H1 (cell line): ENCODE results near the gene STXBP5L. TPM values are rescaled to one million over a fixed set of nuclear protein-coding genes. Genes with fewer than 3 reads are reported as not detected.

Experiments used
- CTCF ChIA-PET: fragments of 300-600 bp; sonication (Branson Sonifier 250); formaldehyde crosslinking; loops from one replicate; lab custom pipeline; 2021; ENCODE audit not compliant: partially characterized antibody; lab: Charles Lee
- POLR2A ChIA-PET: fragments of 300-600 bp; sonication (Branson Sonifier 250); formaldehyde crosslinking; loops from one replicate; lab custom pipeline; 2021; ENCODE audit warnings: inconsistent platforms; ENCODE audit not compliant: partially characterized antibody; lab: Charles Lee
- DNase-seq, 2 experiments: peaks; one replicate each; pipeline versions ENCODE4 v3.0.0 to v3.0.0-alpha.2; 2010 to 2022; ENCODE audit warnings: low spot score in 2 of 2, low read depth in 1 of 2, mixed read lengths in 1 of 2
- FAIRE-seq: peaks from 2 replicates; lab custom pipeline; 2011; peaks lifted over from hg19 to GRCh38; lab: Jason Lieb, UNC
- H2AFZ ChIP-seq: 2 replicates; pipeline ENCODE4 v1.8.1; 2012; ENCODE audit warnings: low read length, inconsistent platforms
- H2AK5ac ChIP-seq: 2 replicates; pipeline ENCODE4 v1.6.1; 2013; ENCODE audit warnings: low read depth, low read length
- H2BK120ac ChIP-seq: replicated peaks from 2 replicates; pipeline ENCODE3; 2013; ENCODE audit warnings: low read depth, low read length, inconsistent platforms
- H2BK12ac ChIP-seq: 2 replicates; pipeline ENCODE4 v1.6.1; 2013; ENCODE audit warnings: low read depth, low read length
- H2BK15ac ChIP-seq: 2 replicates; pipeline ENCODE4 v1.6.1; 2013; ENCODE audit warnings: low read length
- H2BK20ac ChIP-seq: 2 replicates; pipeline ENCODE4 v1.6.1; 2013; ENCODE audit warnings: low read length
- H2BK5ac ChIP-seq: 2 replicates; pipeline ENCODE4 v1.6.1; 2013; ENCODE audit warnings: low read depth, low read length
- H3K14ac ChIP-seq: 2 replicates; pipeline ENCODE4 v1.6.1; 2013; ENCODE audit warnings: inconsistent platforms; ENCODE audit not compliant: insufficient read length
- H3K18ac ChIP-seq: 2 replicates; pipeline ENCODE4 v1.6.1; 2013; ENCODE audit warnings: low read length; ENCODE audit errors: extremely low read depth
- H3K23ac ChIP-seq: 2 replicates; pipeline ENCODE4 v1.6.1; 2013; ENCODE audit warnings: inconsistent platforms; ENCODE audit not compliant: insufficient read length
- H3K23me2 ChIP-seq: 2 replicates; pipeline ENCODE4 v1.6.1; 2013; ENCODE audit warnings: low read depth, low read length
- H3K27ac ChIP-seq: 2 replicates; pipeline ENCODE4 v1.6.1; 2011; ENCODE audit warnings: low read depth, low read length, inconsistent platforms
- H3K27me3 ChIP-seq, 4 experiments: replicated peaks in 1 of 4; 1 replicate in 1 of 4; 2 replicates in 3 of 4; pipeline versions ENCODE4 v1.6.1 to v1.8.1; 2011 to 2013; ENCODE audit warnings: low read length in 3 of 4, mild to moderate bottlenecking in 3 of 4, inconsistent platforms in 2 of 4, mixed read lengths in 2 of 4, moderate library complexity in 1 of 4; ENCODE audit not compliant: control insufficient read depth in 3 of 4, insufficient read depth in 3 of 4; ENCODE audit errors: extremely low read depth in 1 of 4
- H3K36me3 ChIP-seq, 4 experiments: 2 replicates each; pipeline versions ENCODE4 v1.6.1 to v1.8.1; 2011 to 2013; ENCODE audit warnings: mild to moderate bottlenecking in 4 of 4, low read length in 3 of 4, moderate library complexity in 2 of 4, control low read depth in 1 of 4, inconsistent platforms in 1 of 4; ENCODE audit not compliant: insufficient read depth in 4 of 4, control insufficient read depth in 2 of 4
- H3K4ac ChIP-seq: replicated peaks from 2 replicates; pipeline ENCODE3; 2013; ENCODE audit warnings: low read length, low read depth, mixed read lengths, inconsistent platforms; ENCODE audit not compliant: insufficient read length
- H3K4me1 ChIP-seq, 4 experiments: replicated peaks in 1 of 4; 1 replicate in 1 of 4; 2 replicates in 3 of 4; pipeline versions ENCODE4 v1.6.1 to v1.8.1; 2011 to 2013; ENCODE audit warnings: low read length in 3 of 4, inconsistent platforms in 2 of 4, mixed read lengths in 1 of 4; ENCODE audit not compliant: insufficient read depth in 4 of 4, control insufficient read depth in 3 of 4
- H3K4me2 ChIP-seq, 2 experiments: 2 replicates each; pipeline versions ENCODE4 v1.6.1 to v1.8.1; 2011 to 2013; ENCODE audit warnings: low read depth in 2 of 2, low read length in 2 of 2, control low read depth in 1 of 2, inconsistent platforms in 1 of 2, mild to moderate bottlenecking in 1 of 2; ENCODE audit not compliant: insufficient read depth in 1 of 2
- H3K4me3 ChIP-seq, 4 experiments: fragments of 200-600, 300-600 bp in 1 of 4; sonication (generic), shearing (Covaris generic), sonication (Bioruptor Twin) in 1 of 4; 2 replicates each; pipeline versions ENCODE4 v1.5.1 to v1.8.1; 2011 to 2016; ENCODE audit warnings: low read length in 4 of 4, low read depth in 3 of 4, control low read depth in 2 of 4, inconsistent platforms in 2 of 4, mild to moderate bottlenecking in 2 of 4, mixed read lengths in 1 of 4, moderate library complexity in 1 of 4; ENCODE audit not compliant: insufficient read depth in 2 of 4; ENCODE audit errors: extremely low read depth in 1 of 4
- H3K56ac ChIP-seq: replicated peaks from 2 replicates; pipeline ENCODE3; 2013; ENCODE audit warnings: low read depth, mild to moderate bottlenecking, mixed read lengths, low read length, inconsistent platforms; ENCODE audit not compliant: insufficient read length
- H3K79me1 ChIP-seq: 2 replicates; pipeline ENCODE4 v1.6.1; 2013; ENCODE audit warnings: low read depth, low read length, control low read depth
- H3K79me2 ChIP-seq, 2 experiments: 2 replicates each; pipeline versions ENCODE4 v1.6.1 to v1.8.1; 2012 to 2013; ENCODE audit warnings: low read length in 2 of 2, mild to moderate bottlenecking in 2 of 2, inconsistent platforms in 1 of 2; ENCODE audit not compliant: insufficient read depth in 2 of 2, control insufficient read depth in 1 of 2
- H3K9ac ChIP-seq, 4 experiments: replicated peaks in 1 of 4; 1 replicate in 1 of 4; 2 replicates in 3 of 4; pipeline versions ENCODE4 v1.6.1 to v1.8.1; 2011 to 2013; ENCODE audit warnings: low read depth in 3 of 4, low read length in 3 of 4, control low read depth in 2 of 4, mild to moderate bottlenecking in 2 of 4, moderate library complexity in 2 of 4, inconsistent platforms in 1 of 4; ENCODE audit errors: extremely low read depth in 1 of 4
- H3K9me3 ChIP-seq, 2 experiments: 2 replicates each; pipeline versions ENCODE4 v1.6.1 to v1.8.1; 2012 to 2013; ENCODE audit warnings: mild to moderate bottlenecking in 2 of 2, moderate library complexity in 2 of 2, control low read depth in 1 of 2, inconsistent platforms in 1 of 2, low read depth in 1 of 2, low read length in 1 of 2, mixed read lengths in 1 of 2; ENCODE audit not compliant: insufficient read depth in 2 of 2
- H4K20me1 ChIP-seq, 2 experiments: replicated peaks in 1 of 2; 2 replicates each; pipeline versions ENCODE3 to v1.8.1; 2011 to 2013; ENCODE audit warnings: inconsistent platforms in 2 of 2, low read length in 2 of 2, mild to moderate bottlenecking in 1 of 2; ENCODE audit not compliant: insufficient read depth in 2 of 2, control insufficient read depth in 1 of 2
- H4K5ac ChIP-seq: 2 replicates; pipeline ENCODE4 v1.6.1; 2013; ENCODE audit warnings: low read length, low read depth, mixed read lengths, inconsistent platforms; ENCODE audit not compliant: insufficient read length
- H4K8ac ChIP-seq: 2 replicates; pipeline ENCODE4 v1.8.0; 2013; ENCODE audit warnings: mild to moderate bottlenecking, moderate library complexity, low read length, inconsistent platforms; ENCODE audit not compliant: insufficient read depth; ENCODE audit errors: extremely low read depth
- H4K91ac ChIP-seq: replicated peaks from 2 replicates; pipeline ENCODE3; 2013; ENCODE audit warnings: low read length, mixed read lengths, inconsistent platforms; ENCODE audit not compliant: insufficient read length
- BCL11A ChIP-seq, 2 experiments: IDR thresholded peaks; one replicate each; pipeline ENCODE4 v1.6.1; 2011; ENCODE audit warnings: low read depth in 2 of 2, low read length in 2 of 2, mild to moderate bottlenecking in 2 of 2
- EGR1 ChIP-seq: IDR thresholded peaks from 2 replicates; pipeline ENCODE4 v1.6.1; 2011; ENCODE audit warnings: low read depth, low read length, borderline replicate concordance
- KDM4A ChIP-seq: IDR thresholded peaks from one replicate; pipeline ENCODE4 v1.7.1; 2012; ENCODE audit warnings: low read depth, mild to moderate bottlenecking, moderate library complexity, low read length, inconsistent platforms; ENCODE audit not compliant: severe bottlenecking
- POU5F1 ChIP-seq: IDR thresholded peaks from 2 replicates; pipeline ENCODE4 v1.6.1; 2011; ENCODE audit warnings: low read depth, mild to moderate bottlenecking, low read length, moderate library complexity
- RXRA ChIP-seq: IDR thresholded peaks from 2 replicates; pipeline ENCODE4 v1.6.1; 2011; ENCODE audit warnings: low read depth, mild to moderate bottlenecking, low read length, moderate library complexity; ENCODE audit not compliant: insufficient read depth
- SIN3A ChIP-seq, 2 experiments: IDR thresholded peaks in 1 of 2; conservative IDR thresholded peaks in 1 of 2; 2 replicates each; pipeline ENCODE4 v1.6.1; 2011 to 2012; ENCODE audit warnings: low read length in 2 of 2, improper control_type of control experiment in 1 of 2, low read depth in 1 of 2, mild to moderate bottlenecking in 1 of 2
- WGBS, 2 experiments: shearing (Covaris generic) in 1 of 2; methylation state at CpG; one replicate each; pipeline versions ENCODE4 v1.1.6 to v1.1.7; 2013 to 2015; ENCODE audit warnings: low lambda C conversion rate in 2 of 2, mixed read lengths in 2 of 2, inconsistent platforms in 1 of 2, low coverage in 1 of 2, missing lambda C conversion rate in 1 of 2; ENCODE audit not compliant: insufficient replicate concordance in 2 of 2, insufficient coverage in 1 of 2, insufficient read length in 1 of 2; ENCODE audit errors: extremely low coverage in 1 of 2, missing lambda C conversion rate in 1 of 2; 5-methylcytosine and 5-hydroxymethylcytosine counted together
- polyA plus RNA-seq, 7 experiments: library from polyadenylated mRNA; depleted of rRNA in 3 of 7; stranded (reverse) in 5 of 7; unstranded in 2 of 7; fragments of >200 nt in 5 of 7; fragments of 200-250 nt in 2 of 7; gene quantifications; 1 replicate in 5 of 7; 2 replicates in 1 of 7; 4 replicates in 1 of 7; pipeline versions ENCODE4 v1.2.1 to v1.2.3, GENCODE V29; 2011 to 2013; ENCODE audit warnings: missing spikeins in 2 of 7, mixed read lengths in 2 of 7
- total RNA-seq: library from RNA; stranded (reverse); fragmentation: NEBNext Ultra II Directional; extraction: Animal tissue kit (Norgen Biotek cat#: 25700); gene quantifications from 2 replicates; pipeline ENCODE4 v1.2.1, GENCODE V29; 2021

The STXBP5L gene
- total and polyA plus RNA-seq, 2 of the 8 experiments (the other 6 are each of a cell fraction or from before 2014, with no cell fraction given): 2.0 to 6.0 TPM

- Histone ChIP-seq H3K56ac (no peak overlapping the region), H3K4ac (no peak overlapping the region), H4K8ac (no peak overlapping the region), H2AFZ (peak overlapping the region; percentile 91), H3K9ac (peak overlapping the region in 2 of 4 experiments; percentile 53 to 56; a peak in 4 of 7 replicates), H3K14ac (no peak overlapping the region), H3K27me3 (no peaks in the 10 kb centered on the region), H2BK5ac (no peak overlapping the region), H3K9me3 (no peaks in the 10 kb centered on the region; a peak in 1 of 4 replicates), H2AK5ac (no peak overlapping the region), H3K79me1 (no peaks in the 10 kb centered on the region), H4K91ac (no peak overlapping the region), H3K23me2 (peaks cover 8% of the 10 kb centered on the region), H3K4me3 (peak overlapping the region; percentile 64 to 97 (median 71)), H2BK20ac (no peak overlapping the region), H2BK120ac (no peak overlapping the region), H4K5ac (no peak overlapping the region), H3K79me2 (no peaks in the 10 kb centered on the region), H3K36me3 (no peaks in the 10 kb centered on the region), H3K23ac (no peak overlapping the region), H2BK15ac (no peak overlapping the region), H3K4me1 (peaks cover 0 to 2% (median 0%) of the 10 kb centered on the region in 4 experiments; a peak in 2 of 7 replicates), H2BK12ac (no peak overlapping the region), H4K20me1 (peaks cover 0 to 1% of the 10 kb centered on the region in 2 experiments), H3K4me2 (peak overlapping the region; percentile 67 to 81), H3K27ac (no peak overlapping the region), H3K18ac (no peak overlapping the region)
- TF ChIP-seq BCL11A (IDR thresholded peaks at IDR 0.05; ENCODE audit: low read depth in 2 of 2, low read length in 2 of 2) (no peak), POU5F1 (no peak), KDM4A (peak; percentile 62), SIN3A (conservative IDR thresholded peaks at IDR 0.05 in 1 of 2, IDR thresholded peaks at IDR 0.05 in 1 of 2; ENCODE audit: low read depth in 1 of 2, low read length in 2 of 2) (0 out of 4 replicates have a peak, but pooled peaks of 1 of the 2 experiments have one; percentile 22), EGR1 (no peak), RXRA (no peak)
- 1% methylated on average over 17 of the region's 26 CpGs; no CpG with 5 or more reads in 1 of the 2 experiments for WGBS, 2 experiments
- ChIA-PET POLR2A (interaction anchor here (0.8 to 1.6 kb wide), 3 partner anchors 9 to 460 kb away, joined by 3 read pairs; partner anchors contain the start of gene NDUFB4), CTCF (no interaction called here)
- FAIRE-seq (no peak), DNase-seq (peak in 1 of 2 experiments; percentile 2)
Measured at GRCh38 chr3:120908795-120909601, 993 bp downstream of the STXBP5L start.
